Posterior vena cava (tissue), 2 donors: ENCODE data around the gene PNKD. TPM values are rescaled to one million over a fixed set of nuclear protein-coding genes. Genes with fewer than 3 reads are reported as not detected.

ENCODE experiments used
- DNase-seq: peaks from one replicate; pipeline ENCODE4 v3.0.0-alpha.2; 2020; ENCODE audit warnings: low spot score
- intact Hi-C, 2 donors: fragments of 100-400 bp; cut with DNase I; formaldehyde crosslinking; loops; one replicate each; pipeline versions ENCODE4 v1.14.1 to v1.14.2; 2022 to 2023
- total RNA-seq, 2 donors: library from RNA; stranded (reverse); fragmentation: NEBNext Ultra II Directional; extraction: Animal tissue kit (Norgen Biotek cat#: 25700); gene quantifications; one replicate each; pipeline ENCODE4 v1.2.1, GENCODE V29; 2021
- donor health status: DM: yes; HTN: yes; CAD: no.
- donor health status: DM: yes; HTN: yes; CAD: no.

Gene PNKD
- total RNA-seq, 2 donors from 2014 or later = 29.8 to 45.3 TPM

DNA sequence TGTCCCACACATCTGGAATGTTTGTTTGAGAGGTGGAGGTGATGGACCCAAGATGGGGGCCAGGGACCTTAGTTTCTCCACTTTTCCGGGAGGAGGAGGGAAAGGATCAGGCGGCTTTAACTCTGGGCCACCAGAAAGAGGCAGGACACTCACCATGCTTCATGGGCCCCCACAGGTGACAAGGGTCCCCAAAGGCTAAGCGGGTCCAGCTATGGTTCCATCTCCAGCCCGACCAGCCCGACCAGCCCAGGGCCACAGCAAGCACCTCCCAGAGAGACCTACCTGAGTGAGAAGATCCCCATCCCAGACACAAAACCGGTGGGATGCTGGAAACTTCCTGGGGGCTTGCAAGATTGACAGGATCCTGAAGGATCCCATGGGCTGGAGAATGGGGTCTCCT lies 112.5 kb downstream of the PNKD start:
- DNase-seq = no peak
- intact Hi-C loops = no loop called here

DNA sequence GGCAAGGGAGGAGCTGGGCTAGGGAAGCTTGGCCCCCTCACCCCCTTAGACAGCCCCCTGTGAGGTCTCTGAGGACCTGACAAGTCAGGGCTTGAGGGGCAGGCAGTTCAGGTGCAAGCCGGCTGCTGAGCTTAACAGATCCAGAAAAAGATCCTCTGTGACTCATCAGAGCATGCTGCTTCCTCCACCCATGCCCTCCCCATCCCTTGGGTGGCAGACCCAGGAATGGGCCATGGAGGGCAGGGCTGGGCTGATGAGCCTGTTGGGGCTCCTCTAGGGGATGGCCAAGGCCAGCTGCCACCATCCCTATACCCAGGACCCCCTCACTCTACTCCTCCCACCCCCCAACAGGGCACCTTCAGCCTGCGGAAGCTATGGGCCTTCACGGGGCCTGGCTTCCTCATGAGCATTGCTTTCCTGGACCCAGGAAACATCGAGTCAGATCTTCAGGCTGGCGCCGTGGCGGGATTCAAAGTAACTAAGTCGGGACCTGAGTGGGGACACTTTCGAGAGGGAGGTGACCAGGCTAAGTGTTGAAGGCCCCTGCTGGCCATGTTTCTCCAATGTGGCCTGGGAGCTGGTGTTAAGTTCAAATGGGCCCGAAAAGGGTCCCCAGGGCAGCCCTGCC lies 113.7 kb downstream of the PNKD start:
- DNase-seq = no peak
- intact Hi-C loops = no loop called here

DNA sequence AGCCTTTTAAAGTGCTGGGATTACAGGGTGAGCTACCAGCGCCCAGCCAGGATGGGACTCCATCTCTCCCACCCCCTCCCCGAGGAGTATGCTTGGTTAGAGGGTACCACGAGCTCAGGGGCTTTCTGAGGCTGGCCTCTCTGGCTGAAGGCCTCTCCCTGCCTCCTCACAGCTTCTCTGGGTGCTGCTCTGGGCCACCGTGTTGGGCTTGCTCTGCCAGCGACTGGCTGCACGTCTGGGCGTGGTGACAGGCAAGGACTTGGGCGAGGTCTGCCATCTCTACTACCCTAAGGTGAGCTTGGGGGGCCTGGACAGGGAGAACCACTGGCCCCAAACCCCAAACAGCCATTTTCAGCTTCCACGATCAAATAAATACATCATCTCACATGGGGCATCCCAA lies 114.7 kb downstream of the PNKD start:
- no peak for DNase-seq
- intact Hi-C loops = no loop called here

DNA sequence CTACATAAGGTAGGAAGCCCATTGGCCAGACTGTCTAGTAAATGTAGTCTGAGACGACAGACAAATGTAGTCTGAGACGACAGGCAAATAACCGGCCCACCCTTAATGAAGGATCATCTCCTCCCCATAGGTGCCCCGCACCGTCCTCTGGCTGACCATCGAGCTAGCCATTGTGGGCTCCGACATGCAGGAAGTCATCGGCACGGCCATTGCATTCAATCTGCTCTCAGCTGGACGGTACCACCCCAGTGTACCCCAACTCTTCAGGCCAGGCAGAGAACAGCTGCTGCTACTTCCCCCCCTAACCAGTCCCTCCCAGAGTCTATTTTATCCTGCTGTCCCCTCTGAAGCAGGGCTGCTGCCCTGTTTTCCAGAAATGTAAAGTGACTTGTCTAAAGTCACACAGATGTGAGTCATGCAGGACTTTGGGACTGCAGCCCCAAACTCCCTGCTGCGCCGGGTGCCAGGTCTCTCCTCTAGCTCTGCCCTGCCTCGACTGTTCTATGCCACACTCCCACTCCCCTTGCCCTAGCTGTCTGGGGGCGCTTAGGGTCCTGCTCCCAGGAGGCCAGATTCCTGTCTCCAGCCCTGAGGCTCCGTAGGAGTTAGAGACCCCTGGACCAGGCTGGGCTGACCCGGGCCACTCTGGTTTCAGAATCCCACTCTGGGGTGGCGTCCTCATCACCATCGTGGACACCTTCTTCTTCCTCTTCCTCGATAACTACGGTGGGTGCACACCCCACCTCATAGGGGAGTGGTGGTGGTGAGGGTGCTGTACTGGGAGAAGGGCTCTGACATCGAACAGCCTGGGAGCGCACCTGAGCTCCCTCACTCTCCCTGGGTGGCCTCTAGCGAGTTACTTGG lies 116.4 kb downstream of the PNKD start:
- no peak for DNase-seq
- intact Hi-C loops = no loop called here

DNA sequence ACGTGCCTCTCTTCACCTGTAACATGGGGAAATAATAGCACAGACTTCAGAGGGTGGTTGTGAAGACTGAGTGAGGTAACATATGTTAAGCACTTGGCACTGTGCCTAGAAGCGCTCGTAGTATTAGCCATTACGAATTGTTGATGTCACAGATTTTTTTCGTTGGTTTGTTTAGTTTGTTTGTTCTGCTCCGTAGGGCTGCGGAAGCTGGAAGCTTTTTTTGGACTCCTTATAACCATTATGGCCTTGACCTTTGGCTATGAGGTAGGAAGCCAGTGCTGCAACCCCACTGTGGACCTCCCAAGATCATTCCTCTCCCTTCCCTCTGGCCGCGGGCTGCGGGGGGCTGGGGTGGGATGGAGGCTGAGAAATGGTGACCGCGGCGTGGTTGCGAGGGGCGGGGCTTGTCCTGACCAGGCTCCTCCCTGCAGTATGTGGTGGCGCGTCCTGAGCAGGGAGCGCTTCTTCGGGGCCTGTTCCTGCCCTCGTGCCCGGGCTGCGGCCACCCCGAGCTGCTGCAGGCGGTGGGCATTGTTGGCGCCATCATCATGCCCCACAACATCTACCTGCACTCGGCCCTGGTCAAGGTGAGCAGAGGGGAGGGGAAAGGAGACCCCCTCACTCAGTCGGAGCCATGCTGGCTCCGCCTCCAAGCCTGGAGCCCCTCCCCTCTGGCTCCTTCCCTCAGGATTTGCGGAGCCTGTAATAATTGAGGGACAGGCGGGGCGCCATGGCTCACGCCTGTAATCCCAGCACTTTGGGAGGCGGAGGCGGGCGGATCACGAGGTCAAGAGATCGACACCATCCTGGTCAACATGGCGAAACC lies 117.3 kb downstream of the PNKD start:
- intact Hi-C loops = no loop called here
- DNase-seq = no peak

DNA sequence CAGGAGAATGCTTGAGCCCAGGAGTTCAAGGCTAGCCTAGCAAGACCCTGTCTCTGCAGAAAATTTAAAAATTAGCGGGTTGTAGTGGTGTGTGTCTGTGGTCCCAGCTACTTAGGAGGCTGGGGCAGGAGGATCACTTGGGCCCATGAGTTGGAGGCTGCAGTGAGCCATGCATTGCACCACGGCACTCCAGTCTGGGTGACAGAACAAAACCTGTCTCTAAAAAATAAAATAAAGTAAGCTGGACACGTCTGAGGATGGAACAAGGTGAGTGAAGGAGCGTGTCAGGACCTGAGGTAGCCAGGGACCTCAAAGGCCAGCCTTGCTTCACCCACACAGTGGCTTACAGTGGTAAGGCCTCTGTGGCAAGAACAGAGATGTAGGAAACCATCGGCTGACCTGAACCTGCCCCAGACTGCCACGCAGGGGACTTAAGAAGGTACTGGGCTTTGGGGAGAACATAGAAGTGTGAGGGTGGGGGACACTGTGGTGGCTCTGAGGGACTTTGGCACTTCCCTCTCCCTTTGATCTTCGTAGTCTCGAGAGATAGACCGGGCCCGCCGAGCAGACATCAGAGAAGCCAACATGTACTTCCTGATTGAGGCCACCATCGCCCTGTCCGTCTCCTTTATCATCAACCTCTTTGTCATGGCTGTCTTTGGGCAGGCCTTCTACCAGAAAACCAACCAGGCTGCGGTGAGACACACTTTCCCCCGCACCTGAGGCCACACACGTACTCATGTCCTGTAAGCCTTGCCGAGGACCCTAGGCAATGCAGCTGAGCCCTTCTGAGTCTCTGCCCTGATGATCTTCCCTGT lies 119.2 kb downstream of the PNKD start:
- DNase-seq = no peak
- intact Hi-C loops = loop anchor here in 1 of 2 donors (10.0 kb wide), 1 partner anchor 95 kb away; the partner anchor contains the start of gene TMBIM1

DNA sequence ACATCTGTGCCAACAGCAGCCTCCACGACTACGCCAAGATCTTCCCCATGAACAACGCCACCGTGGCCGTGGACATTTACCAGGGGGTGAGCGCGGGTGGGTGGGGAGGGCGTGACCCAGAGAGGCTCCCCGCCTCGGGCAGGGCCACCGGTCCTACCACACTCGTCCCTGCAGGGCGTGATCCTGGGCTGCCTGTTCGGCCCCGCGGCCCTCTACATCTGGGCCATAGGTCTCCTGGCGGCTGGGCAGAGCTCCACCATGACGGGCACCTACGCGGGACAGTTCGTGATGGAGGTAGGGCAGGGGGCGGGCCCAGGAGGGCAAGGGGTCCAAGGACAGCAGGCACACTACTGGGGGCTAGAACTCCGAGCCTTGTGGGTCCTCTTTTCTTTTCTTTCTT lies 120.9 kb downstream of the PNKD start:
- DNase-seq = no peak
- intact Hi-C loops = loop anchor here in 1 of 2 donors (10.0 kb wide), 1 partner anchor 96 kb away; the partner anchor contains the start of gene TMBIM1

DNA sequence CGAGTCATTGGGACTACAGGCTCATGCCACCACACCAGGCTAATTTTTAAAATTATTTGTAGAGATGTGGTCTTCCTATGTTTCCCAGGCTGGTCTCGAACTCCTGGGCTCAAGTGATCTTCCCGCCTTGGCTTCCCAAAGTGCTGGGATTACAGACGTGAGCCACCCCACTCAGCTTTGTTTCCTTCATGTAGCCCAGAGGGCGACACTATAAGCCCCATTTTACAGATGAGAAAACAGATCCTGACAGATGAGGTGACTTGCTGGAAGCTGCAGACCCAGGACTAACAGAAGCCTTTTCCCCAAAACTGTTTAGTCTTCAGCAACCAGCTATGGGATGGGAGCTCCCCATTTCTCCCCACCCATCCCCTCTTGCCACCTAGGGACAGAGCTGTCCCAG lies 122.1 kb downstream of the PNKD start:
- intact Hi-C loops = loop anchor here in 1 of 2 donors (10.0 kb wide), 1 partner anchor 98 kb away; the partner anchor contains the start of gene TMBIM1
- no peak for DNase-seq

DNA sequence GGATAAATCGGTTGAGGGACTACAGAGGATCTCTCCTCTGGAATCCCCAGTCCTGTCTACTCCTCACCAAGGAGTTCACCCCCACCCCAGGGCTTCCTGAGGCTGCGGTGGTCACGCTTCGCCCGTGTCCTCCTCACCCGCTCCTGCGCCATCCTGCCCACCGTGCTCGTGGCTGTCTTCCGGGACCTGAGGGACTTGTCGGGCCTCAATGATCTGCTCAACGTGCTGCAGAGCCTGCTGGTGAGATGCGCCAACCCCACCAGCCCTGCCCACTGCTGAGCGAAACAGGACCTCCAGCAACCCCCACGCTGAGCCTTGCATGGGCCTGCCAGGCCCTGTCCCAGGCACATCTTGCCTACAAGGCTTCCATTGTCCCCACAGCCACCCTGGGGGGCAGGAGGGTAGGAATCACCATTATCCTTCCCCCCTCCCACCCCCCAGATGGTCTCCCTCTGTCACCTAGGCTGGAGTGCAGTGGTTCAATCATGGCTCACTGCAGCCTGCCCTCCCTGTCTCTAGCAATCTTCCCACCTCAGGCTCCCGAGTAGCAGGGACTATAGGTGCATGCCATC lies 122.7 kb downstream of the PNKD start:
- intact Hi-C loops = loop anchor here in 1 of 2 donors (10.0 kb wide), 1 partner anchor 98 kb away; the partner anchor contains the start of gene TMBIM1
- DNase-seq = no peak

DNA sequence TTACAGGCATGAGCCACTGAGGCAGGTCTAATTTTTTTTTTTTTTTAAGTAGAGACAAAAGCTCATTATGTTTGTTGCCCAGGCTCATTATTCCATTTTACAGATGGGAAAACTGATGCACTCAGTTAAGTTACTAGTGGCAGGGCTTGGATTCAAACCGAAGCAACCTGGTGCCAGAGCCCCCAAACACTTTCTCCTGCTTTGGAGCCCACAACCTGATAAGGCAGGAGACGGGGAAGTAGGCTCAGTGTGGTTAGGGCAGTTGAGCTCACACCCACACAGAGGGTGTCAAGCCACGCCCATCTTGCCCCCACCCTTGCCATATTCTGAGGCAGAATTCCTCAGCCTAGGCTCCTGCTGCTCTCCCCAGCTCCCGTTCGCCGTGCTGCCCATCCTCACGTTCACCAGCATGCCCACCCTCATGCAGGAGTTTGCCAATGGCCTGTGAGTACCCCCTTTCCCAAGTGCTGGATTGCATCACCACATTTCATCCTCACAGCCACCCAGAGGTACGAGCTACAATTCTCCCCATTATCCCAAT lies 123.5 kb downstream of the PNKD start:
- intact Hi-C loops = loop anchor here in 1 of 2 donors (10.0 kb wide), 1 partner anchor 99 kb away; the partner anchor contains the start of gene TMBIM1
- DNase-seq = no peak

DNA sequence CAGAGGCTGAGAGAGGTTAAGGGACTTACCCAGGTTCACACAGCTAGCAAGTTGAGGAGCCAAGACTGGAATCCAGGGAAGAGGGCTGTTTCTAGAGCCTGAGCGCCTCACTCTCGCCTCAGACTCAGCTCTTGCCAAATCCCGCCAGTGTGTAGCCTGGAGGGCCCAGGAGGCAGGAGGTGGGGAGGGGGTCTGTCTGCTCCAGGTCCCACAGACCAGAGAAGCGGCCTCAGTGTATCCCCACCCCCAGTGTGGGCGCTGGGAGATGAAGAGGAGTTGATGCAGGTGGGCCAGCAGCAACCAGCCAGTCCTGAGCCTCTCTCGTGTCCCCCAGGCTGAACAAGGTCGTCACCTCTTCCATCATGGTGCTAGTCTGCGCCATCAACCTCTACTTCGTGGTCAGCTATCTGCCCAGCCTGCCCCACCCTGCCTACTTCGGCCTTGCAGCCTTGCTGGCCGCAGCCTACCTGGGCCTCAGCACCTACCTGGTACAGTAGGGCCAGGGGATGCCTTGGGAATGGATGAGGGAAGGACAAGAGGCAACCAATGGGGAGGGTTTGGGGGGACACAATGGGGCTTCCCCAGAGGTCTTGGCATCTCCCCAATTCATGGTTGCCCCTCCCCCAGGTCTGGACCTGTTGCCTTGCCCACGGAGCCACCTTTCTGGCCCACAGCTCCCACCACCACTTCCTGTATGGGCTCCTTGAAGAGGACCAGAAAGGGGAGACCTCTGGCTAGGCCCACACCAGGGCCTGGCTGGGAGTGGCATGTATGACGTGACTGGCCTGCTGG lies 124.2 kb downstream of the PNKD start:
- intact Hi-C loops = loop anchor here (5.0 to 10.0 kb wide), 3 partner anchors 100 to 122 kb away; partner anchors contain the start of genes TMBIM1 (in 2 of the 2), AAMP (in 1 of the 2) and PNKD (in 1 of the 2)
- DNase-seq = no peak

DNA sequence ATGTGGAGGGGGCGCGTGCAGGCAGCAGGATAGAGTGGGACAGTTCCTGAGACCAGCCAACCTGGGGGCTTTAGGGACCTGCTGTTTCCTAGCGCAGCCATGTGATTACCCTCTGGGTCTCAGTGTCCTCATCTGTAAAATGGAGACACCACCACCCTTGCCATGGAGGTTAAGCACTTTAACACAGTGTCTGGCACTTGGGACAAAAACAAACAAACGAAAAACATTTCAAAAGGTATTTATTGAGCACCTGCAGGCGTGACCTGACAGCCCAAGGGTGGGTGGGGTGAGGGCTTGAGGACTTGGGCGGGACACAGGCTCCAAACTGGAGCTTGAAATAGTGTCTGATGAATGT lies 124.7 kb downstream of the PNKD start:
- DNase-seq = no peak
- intact Hi-C loops = loop anchor here (5.0 to 10.0 kb wide), 3 partner anchors 100 to 123 kb away; partner anchors contain the start of genes TMBIM1 (in 2 of the 2), AAMP (in 1 of the 2) and PNKD (in 1 of the 2)

DNA sequence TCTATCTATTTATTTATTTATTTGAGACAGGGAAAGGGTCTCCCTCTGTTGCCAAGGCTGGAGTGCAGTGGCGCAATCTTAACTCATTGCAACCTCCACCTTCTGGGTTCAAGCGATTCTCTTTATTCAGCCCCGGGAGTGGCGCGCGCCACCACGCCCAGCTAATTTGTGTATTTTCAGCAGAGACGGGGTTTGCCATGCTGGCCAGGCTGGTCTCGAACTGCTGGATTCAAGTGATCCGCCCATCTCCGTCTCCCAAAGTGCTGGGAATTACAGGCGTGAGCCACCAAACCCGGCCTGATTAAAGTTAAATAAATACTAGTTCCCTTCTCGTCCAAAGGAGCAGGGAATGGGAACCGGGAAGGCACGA lies 125.1 kb downstream of the PNKD start:
- intact Hi-C loops = loop anchor here (5.0 to 10.0 kb wide), 3 partner anchors 101 to 123 kb away; partner anchors contain the start of genes TMBIM1 (in 2 of the 2), AAMP (in 1 of the 2) and PNKD (in 1 of the 2)
- no peak for DNase-seq

DNA sequence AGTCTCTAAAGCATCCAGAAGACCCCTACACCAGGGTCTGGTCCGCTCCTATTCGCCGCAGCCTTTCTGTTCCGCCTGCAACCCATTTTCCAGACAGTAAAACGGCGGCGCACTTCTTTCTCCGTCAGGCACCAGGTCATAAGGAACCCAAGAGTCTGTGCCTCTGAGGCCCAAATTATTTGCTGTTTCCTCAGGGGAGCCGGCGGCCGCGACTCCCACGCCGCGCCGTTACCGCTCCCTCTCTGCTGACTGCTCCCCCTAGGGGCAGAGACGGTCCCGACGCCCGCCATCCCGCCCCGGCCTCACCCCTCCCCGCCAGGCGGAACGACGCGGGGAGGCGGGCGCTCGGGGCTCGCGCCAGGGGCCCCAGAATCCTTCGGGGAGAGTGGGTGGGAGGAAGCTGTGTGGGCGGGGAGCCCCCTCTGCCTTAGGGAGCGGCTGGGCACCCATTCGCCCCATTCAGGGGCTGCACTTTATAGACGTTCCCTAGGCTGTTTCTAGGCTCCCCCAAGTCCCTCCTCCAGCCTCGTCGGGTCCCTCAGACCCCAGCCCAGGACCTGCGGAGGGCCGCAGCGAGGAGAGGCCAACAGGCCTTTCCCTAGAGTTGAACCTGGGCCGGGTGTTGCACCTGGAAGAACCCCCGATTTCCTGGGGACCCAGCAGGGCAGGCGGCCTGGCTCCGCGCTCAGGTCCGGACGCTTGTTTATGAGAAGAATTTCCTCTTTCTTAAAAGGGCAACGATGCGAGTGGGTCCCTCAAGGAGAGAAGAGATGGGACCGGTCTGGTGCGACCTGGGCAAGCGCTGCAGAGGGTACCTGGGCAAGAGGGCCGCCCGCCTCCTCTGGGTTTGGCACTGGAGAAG lies 125.7 kb downstream of the PNKD start:
- intact Hi-C loops = loop anchor here (5.0 to 10.0 kb wide), 3 partner anchors 101 to 124 kb away; partner anchors contain the start of genes TMBIM1 (in 2 of the 2), AAMP (in 1 of the 2) and PNKD (in 1 of the 2)
- peak; percentile 98 for DNase-seq
